CD4-positive, alpha-beta T cell treated with Interleukin-6 at 100 ng/mL for 8 hours (primary cell): ENCODE measurements around the gene COBL.
"Not testable (repeated sequence)": the region's sequence is repeated elsewhere in the genome, so short reads cannot be mapped to it uniquely, and the experiment has no call there.

Experiments used
- DNase-seq: peaks from one replicate; pipeline ENCODE4 v3.0.0-alpha.2; 2020; ENCODE audit warnings: mixed read lengths, low spot score

The COBL gene

GRCh38 chr7:51234139-51234538, 82.5 kb downstream of the COBL start:
- no peak for DNase-seq

GRCh38 chr7:51233374-51233773, 83.2 kb downstream of the COBL start:
- DNase-seq = no peak

GRCh38 chr7:51230723-51231122, 85.9 kb downstream of the COBL start:
- no peak for DNase-seq

- DNase-seq = no peak
Measured at GRCh38 chr7:51230324-51230625, 86.3 kb downstream of the COBL start.

GRCh38 chr7:51229620-51230323, 86.8 kb downstream of the COBL start:
- DNase-seq = no peak

GRCh38 chr7:51229106-51229537, 87.5 kb downstream of the COBL start:
- no peak for DNase-seq

GRCh38 chr7:51228386-51228958, 88.1 kb downstream of the COBL start:
- no peak for DNase-seq

- DNase-seq = no peak
Measured at GRCh38 chr7:51227861-51228260, 88.7 kb downstream of the COBL start.

- no peak for DNase-seq
Measured at GRCh38 chr7:51226916-51227535, 89.6 kb downstream of the COBL start.

GRCh38 chr7:51226063-51226755, 90.4 kb downstream of the COBL start:
- no peak for DNase-seq

GRCh38 chr7:51224811-51225595, 91.6 kb downstream of the COBL start:
- DNase-seq = no peak

GRCh38 chr7:51223505-51223904, 93.1 kb downstream of the COBL start:
- no peak for DNase-seq

- DNase-seq = no peak
Measured at GRCh38 chr7:51222916-51223315, 93.7 kb downstream of the COBL start.

GRCh38 chr7:51220226-51220625, 96.4 kb downstream of the COBL start:
- no peak for DNase-seq

- DNase-seq = no peak
Measured at GRCh38 chr7:51219261-51219988, 97.2 kb downstream of the COBL start.

GRCh38 chr7:51217804-51218203, 98.8 kb downstream of the COBL start:
- no peak for DNase-seq

GRCh38 chr7:51214098-51214497, 102.5 kb downstream of the COBL start:
- no peak for DNase-seq

GRCh38 chr7:51213618-51214017, 103.0 kb downstream of the COBL start:
- DNase-seq = no peak

- DNase-seq = no peak
Measured at GRCh38 chr7:51210766-51211165, 105.8 kb downstream of the COBL start.

GRCh38 chr7:51209426-51209825, 107.2 kb downstream of the COBL start:
- no peak for DNase-seq

- not testable (repeated sequence) for DNase-seq
Measured at GRCh38 chr7:51208125-51208524, 108.5 kb downstream of the COBL start.

GRCh38 chr7:51198654-51199053, 118.0 kb downstream of the COBL start:
- DNase-seq = no peak
